ENCODE measurements around the gene HDAC9.

- TF ChIP-seq CTCF (IDR thresholded peaks at IDR 0.05) = no peak
- TF ChIP-seq POLR2AphosphoS5 (IDR thresholded peaks at IDR 0.05) = no peak
- no peak for TF ChIP-seq EP300 (IDR thresholded peaks at IDR 0.05)
- no peak for TF ChIP-seq POLR2A (IDR thresholded peaks at IDR 0.05)
These were observed 7.7 kb downstream of the HDAC9 start for GRCh38 chr7:18503126-18503866.
